Measurements from ENCODE around the gene ICA1.
"Not testable (repeated sequence)": the region's sequence is repeated elsewhere in the genome, so short reads cannot be mapped to it uniquely, and the experiment has no call there.

The ICA1 gene

DNA sequence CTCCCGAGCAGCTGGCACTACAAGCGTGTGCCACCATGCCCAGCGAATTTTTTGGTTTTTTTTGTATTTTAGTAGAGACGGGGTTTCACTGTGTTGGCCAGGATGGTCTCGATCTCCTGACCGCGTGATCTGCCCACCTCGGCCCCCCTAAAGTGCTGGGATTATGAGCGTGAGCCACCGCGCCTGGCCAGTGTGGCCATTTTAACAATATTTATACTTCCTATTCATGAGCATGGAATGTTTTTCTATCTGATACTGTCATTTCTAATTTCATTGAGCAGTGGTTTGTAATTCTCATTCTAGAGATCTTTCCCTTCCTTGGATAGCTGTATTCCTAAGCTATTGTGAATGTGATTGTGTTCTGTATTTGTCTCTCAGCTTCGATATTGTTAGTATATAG, 197.1 kb downstream of the ICA1 start:
- no peak for DNase-seq (ENCODE audit: extremely low read depth, low read depth)
- TF ChIP-seq, protein P1, sequence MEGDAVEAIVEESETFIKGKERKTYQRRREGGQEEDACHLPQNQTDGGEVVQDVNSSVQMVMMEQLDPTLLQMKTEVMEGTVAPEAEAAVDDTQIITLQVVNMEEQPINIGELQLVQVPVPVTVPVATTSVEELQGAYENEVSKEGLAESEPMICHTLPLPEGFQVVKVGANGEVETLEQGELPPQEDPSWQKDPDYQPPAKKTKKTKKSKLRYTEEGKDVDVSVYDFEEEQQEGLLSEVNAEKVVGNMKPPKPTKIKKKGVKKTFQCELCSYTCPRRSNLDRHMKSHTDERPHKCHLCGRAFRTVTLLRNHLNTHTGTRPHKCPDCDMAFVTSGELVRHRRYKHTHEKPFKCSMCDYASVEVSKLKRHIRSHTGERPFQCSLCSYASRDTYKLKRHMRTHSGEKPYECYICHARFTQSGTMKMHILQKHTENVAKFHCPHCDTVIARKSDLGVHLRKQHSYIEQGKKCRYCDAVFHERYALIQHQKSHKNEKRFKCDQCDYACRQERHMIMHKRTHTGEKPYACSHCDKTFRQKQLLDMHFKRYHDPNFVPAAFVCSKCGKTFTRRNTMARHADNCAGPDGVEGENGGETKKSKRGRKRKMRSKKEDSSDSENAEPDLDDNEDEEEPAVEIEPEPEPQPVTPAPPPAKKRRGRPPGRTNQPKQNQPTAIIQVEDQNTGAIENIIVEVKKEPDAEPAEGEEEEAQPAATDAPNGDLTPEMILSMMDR (IDR thresholded peaks at IDR 0.05; ENCODE audit: low read depth, low read length), result no peak

DNA sequence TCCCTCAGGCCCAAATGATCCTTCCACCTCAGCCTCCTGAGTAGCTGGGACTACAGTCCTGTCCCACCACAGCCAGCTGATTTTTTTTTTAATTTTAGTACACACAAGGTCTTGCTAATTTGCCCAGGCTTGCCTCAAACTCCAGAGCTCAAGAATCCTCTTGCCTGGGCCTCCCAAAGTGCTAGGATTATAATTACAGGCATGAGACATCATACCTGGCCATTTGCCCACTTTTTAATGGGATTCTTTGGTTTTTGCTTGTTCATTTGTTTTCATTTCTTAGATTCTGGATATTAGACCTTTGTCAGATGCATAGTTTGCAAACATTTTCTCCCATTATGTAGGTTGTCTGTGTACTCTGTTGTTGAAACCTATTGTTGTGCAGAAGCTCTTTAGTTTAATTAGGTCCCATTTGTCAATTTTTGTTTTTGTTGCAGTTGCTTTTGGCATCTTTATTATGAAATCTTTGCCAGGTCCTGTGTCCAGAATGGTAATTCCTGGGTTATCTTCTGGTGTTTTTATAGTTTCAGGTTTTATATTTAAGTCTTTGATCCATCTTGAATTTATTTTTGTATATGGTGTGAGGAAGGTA, 198.2 kb downstream of the ICA1 start:
- TF ChIP-seq, protein P1 (IDR thresholded peaks at IDR 0.05; ENCODE audit: low read depth, low read length), result no peak

DNA sequence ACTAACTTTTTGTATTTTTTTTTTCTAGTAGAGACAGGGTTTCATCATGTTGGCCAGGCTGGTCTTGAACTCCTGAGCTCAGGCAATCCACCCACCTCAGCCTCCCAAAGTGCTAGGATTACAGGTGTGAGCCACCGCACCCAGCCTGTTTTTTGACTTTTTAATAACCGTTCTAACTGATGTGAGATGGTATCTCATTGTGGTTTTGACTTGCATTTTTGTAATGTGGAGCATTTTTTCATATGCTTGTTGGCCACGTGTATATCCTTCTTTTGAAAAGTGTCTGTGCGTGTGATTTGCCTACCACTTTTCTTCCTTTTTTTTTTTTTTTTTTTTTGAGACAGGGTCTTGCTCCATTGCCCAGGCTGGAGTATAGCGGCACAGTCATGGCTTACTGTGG, 198.7 kb downstream of the ICA1 start:
- not testable (repeated sequence) for DNase-seq (ENCODE audit: extremely low read depth, low read depth)

More for the DNA sequence above, 198.2 kb downstream of the ICA1 start:
- DNase-seq (ENCODE audit: extremely low read depth, low read depth), result no peak
